ENCODE data around the gene VPS35L.

The VPS35L gene

DNA sequence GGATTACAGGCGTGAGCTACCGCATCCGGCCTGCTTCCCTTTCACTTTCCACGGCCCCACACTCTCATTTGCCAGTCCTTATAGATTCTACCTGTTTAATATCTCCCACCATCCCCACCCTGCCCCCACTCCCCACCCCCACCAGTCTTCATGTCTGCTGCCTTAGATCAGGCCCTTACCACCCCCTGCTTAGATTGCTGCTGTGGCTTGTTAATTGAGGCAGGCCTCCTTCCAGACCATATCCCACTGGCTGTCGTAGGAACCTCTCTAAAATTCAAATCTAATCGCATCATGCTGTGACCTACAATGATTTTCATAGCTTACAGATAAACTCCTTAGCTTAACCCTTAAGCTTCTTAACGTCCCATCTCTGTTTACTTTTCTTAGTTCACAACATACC is 167.5 kb downstream of the VPS35L start:
- Mint-ChIP-seq H3K9me3 (ENCODE audit: low read depth) (no peaks in the 10 kb centered on the region), H3K36me3 (peaks cover 3% of the 10 kb centered on the region), H3K27ac (no peak overlapping the region), H3K27me3 (no peaks in the 10 kb centered on the region), H3K4me1 (ENCODE audit: low read depth) (peaks cover 5% of the 10 kb centered on the region), H3K4me3 (no peak overlapping the region)

DNA sequence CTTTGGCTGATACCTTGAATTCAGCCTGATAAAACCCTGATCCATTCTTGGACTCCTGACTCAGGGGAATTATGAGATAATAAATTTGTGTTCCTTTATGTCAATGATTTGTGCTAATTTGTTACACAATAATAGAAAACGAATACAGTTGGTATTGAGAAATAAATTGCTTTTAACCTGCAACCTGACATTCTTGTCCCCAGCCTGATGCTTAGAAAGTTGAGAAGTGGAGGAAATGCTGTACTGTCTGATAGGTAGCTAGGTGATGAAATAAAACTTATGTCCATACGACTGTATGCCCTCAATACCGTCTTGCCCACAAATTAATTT is 173.1 kb downstream of the VPS35L start:
- H3K27me3 Mint-ChIP-seq = no peaks in the 10 kb centered on the region

GRCh38 chr16:19733551-19733950 is 178.0 kb downstream of the VPS35L start:
- H3K27ac Mint-ChIP-seq = no peak overlapping the region
- no peaks in the 10 kb centered on the region for H3K4me1 Mint-ChIP-seq (ENCODE audit: low read depth)
- no peaks in the 10 kb centered on the region for H3K9me3 Mint-ChIP-seq (ENCODE audit: low read depth)
- no peaks in the 10 kb centered on the region for H3K27me3 Mint-ChIP-seq
- H3K36me3 Mint-ChIP-seq = peaks cover 16% of the 10 kb centered on the region
- no peak overlapping the region for H3K4me3 Mint-ChIP-seq

More for the DNA sequence above, 173.1 kb downstream of the VPS35L start:
- no peak overlapping the region for H3K27ac Mint-ChIP-seq
- H3K4me3 Mint-ChIP-seq = no peak overlapping the region
- H3K36me3 Mint-ChIP-seq = peaks cover 7% of the 10 kb centered on the region
- H3K4me1 Mint-ChIP-seq (ENCODE audit: low read depth) = peaks cover 1% of the 10 kb centered on the region
- no peaks in the 10 kb centered on the region for H3K9me3 Mint-ChIP-seq (ENCODE audit: low read depth)

- no peak overlapping the region for H3K27ac Mint-ChIP-seq
- no peaks in the 10 kb centered on the region for H3K27me3 Mint-ChIP-seq
- H3K4me3 Mint-ChIP-seq = no peak overlapping the region
- H3K9me3 Mint-ChIP-seq (ENCODE audit: low read depth) = no peaks in the 10 kb centered on the region
- peaks cover 20% of the 10 kb centered on the region for H3K36me3 Mint-ChIP-seq
- no peaks in the 10 kb centered on the region for H3K4me1 Mint-ChIP-seq (ENCODE audit: low read depth)
Measured at GRCh38 chr16:19735074-19735867, 179.8 kb downstream of the VPS35L start.

- Mint-ChIP-seq H3K27ac (no peak overlapping the region), H3K4me1 (ENCODE audit: low read depth) (no peaks in the 10 kb centered on the region), H3K4me3 (no peak overlapping the region), H3K36me3 (peaks cover 16% of the 10 kb centered on the region), H3K27me3 (no peaks in the 10 kb centered on the region), H3K9me3 (ENCODE audit: low read depth) (no peaks in the 10 kb centered on the region)
Measured at GRCh38 chr16:19737306-19738038, 182.0 kb downstream of the VPS35L start.

DNA sequence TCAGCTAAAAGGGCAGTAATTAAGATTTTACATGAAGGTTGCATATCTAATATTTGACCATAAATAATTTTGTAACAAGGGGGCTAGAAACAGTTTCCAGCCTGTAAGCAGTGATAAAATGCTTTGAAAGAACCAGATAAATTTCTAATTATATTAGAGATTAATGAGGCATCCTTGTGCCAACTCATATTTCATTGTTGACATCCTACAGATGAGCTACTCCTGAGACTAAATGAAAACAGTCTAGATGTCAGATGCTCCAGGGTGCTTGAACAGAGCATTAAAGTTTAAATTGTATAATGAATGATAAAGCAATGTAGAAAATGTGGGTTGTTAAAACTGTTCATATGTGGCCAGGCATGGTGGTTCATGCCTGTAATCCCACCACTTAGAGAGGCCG is 185.9 kb downstream of the VPS35L start:
- H3K9me3 Mint-ChIP-seq (ENCODE audit: low read depth) = no peaks in the 10 kb centered on the region
- no peak overlapping the region for H3K27ac Mint-ChIP-seq

DNA sequence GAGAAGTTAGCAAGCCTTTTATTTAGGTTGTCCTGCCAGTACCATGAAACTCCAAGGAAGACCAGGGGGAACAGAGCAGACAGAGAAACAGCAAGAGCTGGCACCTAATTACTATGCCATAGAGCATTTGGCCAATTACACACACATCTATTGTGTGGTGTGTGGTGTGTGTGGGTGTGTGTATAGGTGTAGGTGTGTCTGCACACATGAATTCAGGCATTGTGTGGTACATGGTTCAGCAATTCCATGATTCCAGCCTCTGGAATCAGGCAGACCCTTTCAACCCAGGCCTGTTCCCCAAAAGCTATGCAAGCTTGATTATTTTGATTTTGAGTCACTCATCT is 188.3 kb downstream of the VPS35L start:
- Mint-ChIP-seq H3K9me3 (ENCODE audit: low read depth) (no peaks in the 10 kb centered on the region), H3K4me3 (no peak overlapping the region), H3K27ac (no peak overlapping the region), H3K4me1 (ENCODE audit: low read depth) (no peaks in the 10 kb centered on the region), H3K27me3 (no peaks in the 10 kb centered on the region), H3K36me3 (peaks cover 4% of the 10 kb centered on the region)

More for the DNA sequence above, 185.9 kb downstream of the VPS35L start:
- Mint-ChIP-seq H3K4me3 (no peak overlapping the region), H3K36me3 (peaks cover 6% of the 10 kb centered on the region), H3K4me1 (ENCODE audit: low read depth) (no peaks in the 10 kb centered on the region), H3K27me3 (no peaks in the 10 kb centered on the region)

DNA sequence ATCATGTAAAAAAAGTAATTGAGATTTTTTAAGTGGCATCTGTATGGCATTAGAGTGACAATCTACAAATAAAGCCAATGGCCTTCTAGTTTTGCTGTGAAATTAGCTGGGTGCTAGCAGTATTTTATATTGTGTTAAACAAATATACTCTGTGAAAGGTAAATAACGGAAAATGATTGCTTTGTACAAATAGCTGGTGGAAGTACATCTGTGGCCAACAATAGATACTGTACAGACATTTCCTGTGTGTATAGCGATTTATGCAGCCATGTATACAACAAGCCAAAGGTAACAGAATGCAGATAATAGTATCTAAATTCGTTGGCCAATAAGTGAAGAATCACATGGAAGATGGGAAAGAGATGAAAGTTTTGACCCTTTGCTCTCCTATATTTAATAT is 189.2 kb downstream of the VPS35L start:
- Mint-ChIP-seq H3K4me1 (ENCODE audit: low read depth) (no peaks in the 10 kb centered on the region), H3K27me3 (no peaks in the 10 kb centered on the region), H3K27ac (no peak overlapping the region), H3K4me3 (no peak overlapping the region), H3K9me3 (ENCODE audit: low read depth) (no peaks in the 10 kb centered on the region), H3K36me3 (no peaks in the 10 kb centered on the region)

DNA sequence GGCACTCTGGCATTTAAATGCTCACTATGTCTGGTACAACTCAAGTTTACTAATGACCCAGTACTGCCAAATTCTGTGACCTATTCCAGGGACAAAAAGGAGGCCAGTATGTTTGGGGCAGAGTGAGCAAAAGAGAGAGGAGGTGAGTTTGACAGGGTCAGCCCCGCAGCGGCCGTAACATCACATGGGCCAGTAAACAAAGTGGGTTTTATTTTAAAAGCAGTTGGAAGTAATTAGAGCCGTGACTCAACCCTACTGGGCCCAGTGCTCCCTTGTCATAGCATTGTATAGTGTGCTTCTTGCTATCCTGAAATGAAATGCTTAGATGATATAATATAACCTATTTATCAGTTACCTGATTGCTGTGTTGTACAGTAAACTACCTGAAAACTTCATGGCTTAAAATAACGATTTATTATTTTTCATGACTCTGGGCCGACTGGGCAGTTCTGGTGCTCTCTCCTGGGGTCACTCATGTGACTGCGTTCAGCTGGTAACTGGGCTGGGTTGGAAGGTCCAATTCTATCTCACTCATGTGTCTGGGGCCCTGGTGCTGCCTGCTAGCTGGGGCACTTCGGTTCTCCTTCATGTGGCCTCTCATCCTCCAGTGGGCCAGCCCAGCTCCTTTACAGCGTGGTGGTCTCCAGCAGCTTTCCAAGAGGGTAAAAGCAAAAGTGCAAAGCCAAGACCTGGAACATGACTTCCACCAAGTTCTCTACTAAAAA is 189.9 kb downstream of the VPS35L start:
- H3K4me1 Mint-ChIP-seq (ENCODE audit: low read depth) = no peaks in the 10 kb centered on the region
- H3K27ac Mint-ChIP-seq = no peak overlapping the region
- no peak overlapping the region for H3K4me3 Mint-ChIP-seq
- no peaks in the 10 kb centered on the region for H3K27me3 Mint-ChIP-seq
- no peaks in the 10 kb centered on the region for H3K9me3 Mint-ChIP-seq (ENCODE audit: low read depth)
- no peaks in the 10 kb centered on the region for H3K36me3 Mint-ChIP-seq

GRCh38 chr16:19746561-19746960 is 191.1 kb downstream of the VPS35L start:
- Mint-ChIP-seq H3K4me1 (ENCODE audit: low read depth) (no peaks in the 10 kb centered on the region), H3K4me3 (no peak overlapping the region), H3K9me3 (ENCODE audit: low read depth) (no peaks in the 10 kb centered on the region), H3K27ac (no peak overlapping the region), H3K27me3 (no peaks in the 10 kb centered on the region), H3K36me3 (peaks cover 2% of the 10 kb centered on the region)

GRCh38 chr16:19748389-19749168 is 193.1 kb downstream of the VPS35L start:
- Mint-ChIP-seq H3K36me3 (peaks cover 2% of the 10 kb centered on the region), H3K4me1 (ENCODE audit: low read depth) (no peaks in the 10 kb centered on the region), H3K4me3 (no peak overlapping the region), H3K9me3 (ENCODE audit: low read depth) (no peaks in the 10 kb centered on the region), H3K27me3 (no peaks in the 10 kb centered on the region), H3K27ac (no peak overlapping the region)

- H3K4me1 Mint-ChIP-seq (ENCODE audit: low read depth) = no peaks in the 10 kb centered on the region
- H3K27me3 Mint-ChIP-seq = no peaks in the 10 kb centered on the region
Measured at GRCh38 chr16:19749571-19750080, 194.1 kb downstream of the VPS35L start.

More at GRCh38 chr16:19749571-19750080, 194.1 kb downstream of the VPS35L start:
- no peak overlapping the region for H3K4me3 Mint-ChIP-seq
- H3K27ac Mint-ChIP-seq = no peak overlapping the region
- no peaks in the 10 kb centered on the region for H3K9me3 Mint-ChIP-seq (ENCODE audit: low read depth)
- H3K36me3 Mint-ChIP-seq = peaks cover 2% of the 10 kb centered on the region
